H1 (cell line): ENCODE results near the gene IL13RA1. TPM values are rescaled to one million over a fixed set of nuclear protein-coding genes. Genes with fewer than 3 reads are reported as not detected.

Source experiments
- CTCF ChIA-PET: fragments of 300-600 bp; sonication (Branson Sonifier 250); formaldehyde crosslinking; loops from one replicate; lab custom pipeline; 2021; ENCODE audit not compliant: partially characterized antibody; lab: Charles Lee
- POLR2A ChIA-PET: fragments of 300-600 bp; sonication (Branson Sonifier 250); formaldehyde crosslinking; loops from one replicate; lab custom pipeline; 2021; ENCODE audit warnings: inconsistent platforms; ENCODE audit not compliant: partially characterized antibody; lab: Charles Lee
- DNase-seq, 2 experiments: peaks; one replicate each; pipeline versions ENCODE4 v3.0.0 to v3.0.0-alpha.2; 2010 to 2022; ENCODE audit warnings: low spot score in 2 of 2, low read depth in 1 of 2, mixed read lengths in 1 of 2
- FAIRE-seq: peaks from 2 replicates; lab custom pipeline; 2011; peaks lifted over from hg19 to GRCh38; lab: Jason Lieb, UNC
- H2AFZ ChIP-seq: 2 replicates; pipeline ENCODE4 v1.8.1; 2012; ENCODE audit warnings: low read length, inconsistent platforms
- H2AK5ac ChIP-seq: 2 replicates; pipeline ENCODE4 v1.6.1; 2013; ENCODE audit warnings: low read depth, low read length
- H2BK120ac ChIP-seq: replicated peaks from 2 replicates; pipeline ENCODE3; 2013; ENCODE audit warnings: low read depth, low read length, inconsistent platforms
- H2BK12ac ChIP-seq: 2 replicates; pipeline ENCODE4 v1.6.1; 2013; ENCODE audit warnings: low read depth, low read length
- H2BK15ac ChIP-seq: 2 replicates; pipeline ENCODE4 v1.6.1; 2013; ENCODE audit warnings: low read length
- H2BK20ac ChIP-seq: 2 replicates; pipeline ENCODE4 v1.6.1; 2013; ENCODE audit warnings: low read length
- H2BK5ac ChIP-seq: 2 replicates; pipeline ENCODE4 v1.6.1; 2013; ENCODE audit warnings: low read depth, low read length
- H3K14ac ChIP-seq: 2 replicates; pipeline ENCODE4 v1.6.1; 2013; ENCODE audit warnings: inconsistent platforms; ENCODE audit not compliant: insufficient read length
- H3K18ac ChIP-seq: 2 replicates; pipeline ENCODE4 v1.6.1; 2013; ENCODE audit warnings: low read length; ENCODE audit errors: extremely low read depth
- H3K23ac ChIP-seq: 2 replicates; pipeline ENCODE4 v1.6.1; 2013; ENCODE audit warnings: inconsistent platforms; ENCODE audit not compliant: insufficient read length
- H3K23me2 ChIP-seq: 2 replicates; pipeline ENCODE4 v1.6.1; 2013; ENCODE audit warnings: low read depth, low read length
- H3K27ac ChIP-seq: 2 replicates; pipeline ENCODE4 v1.6.1; 2011; ENCODE audit warnings: low read depth, low read length, inconsistent platforms
- H3K27me3 ChIP-seq, 4 experiments: replicated peaks in 1 of 4; 1 replicate in 1 of 4; 2 replicates in 3 of 4; pipeline versions ENCODE4 v1.6.1 to v1.8.1; 2011 to 2013; ENCODE audit warnings: low read length in 3 of 4, mild to moderate bottlenecking in 3 of 4, inconsistent platforms in 2 of 4, mixed read lengths in 2 of 4, moderate library complexity in 1 of 4; ENCODE audit not compliant: control insufficient read depth in 3 of 4, insufficient read depth in 3 of 4; ENCODE audit errors: extremely low read depth in 1 of 4
- H3K36me3 ChIP-seq, 4 experiments: 2 replicates each; pipeline versions ENCODE4 v1.6.1 to v1.8.1; 2011 to 2013; ENCODE audit warnings: mild to moderate bottlenecking in 4 of 4, low read length in 3 of 4, moderate library complexity in 2 of 4, control low read depth in 1 of 4, inconsistent platforms in 1 of 4; ENCODE audit not compliant: insufficient read depth in 4 of 4, control insufficient read depth in 2 of 4
- H3K4ac ChIP-seq: replicated peaks from 2 replicates; pipeline ENCODE3; 2013; ENCODE audit warnings: low read length, low read depth, mixed read lengths, inconsistent platforms; ENCODE audit not compliant: insufficient read length
- H3K4me1 ChIP-seq, 4 experiments: replicated peaks in 1 of 4; 1 replicate in 1 of 4; 2 replicates in 3 of 4; pipeline versions ENCODE4 v1.6.1 to v1.8.1; 2011 to 2013; ENCODE audit warnings: low read length in 3 of 4, inconsistent platforms in 2 of 4, mixed read lengths in 1 of 4; ENCODE audit not compliant: insufficient read depth in 4 of 4, control insufficient read depth in 3 of 4
- H3K4me2 ChIP-seq, 2 experiments: 2 replicates each; pipeline versions ENCODE4 v1.6.1 to v1.8.1; 2011 to 2013; ENCODE audit warnings: low read depth in 2 of 2, low read length in 2 of 2, control low read depth in 1 of 2, inconsistent platforms in 1 of 2, mild to moderate bottlenecking in 1 of 2; ENCODE audit not compliant: insufficient read depth in 1 of 2
- H3K4me3 ChIP-seq, 4 experiments: fragments of 200-600, 300-600 bp in 1 of 4; sonication (generic), shearing (Covaris generic), sonication (Bioruptor Twin) in 1 of 4; 2 replicates each; pipeline versions ENCODE4 v1.5.1 to v1.8.1; 2011 to 2016; ENCODE audit warnings: low read length in 4 of 4, low read depth in 3 of 4, control low read depth in 2 of 4, inconsistent platforms in 2 of 4, mild to moderate bottlenecking in 2 of 4, mixed read lengths in 1 of 4, moderate library complexity in 1 of 4; ENCODE audit not compliant: insufficient read depth in 2 of 4; ENCODE audit errors: extremely low read depth in 1 of 4
- H3K56ac ChIP-seq: replicated peaks from 2 replicates; pipeline ENCODE3; 2013; ENCODE audit warnings: low read depth, mild to moderate bottlenecking, mixed read lengths, low read length, inconsistent platforms; ENCODE audit not compliant: insufficient read length
- H3K79me1 ChIP-seq: 2 replicates; pipeline ENCODE4 v1.6.1; 2013; ENCODE audit warnings: low read depth, low read length, control low read depth
- H3K79me2 ChIP-seq, 2 experiments: 2 replicates each; pipeline versions ENCODE4 v1.6.1 to v1.8.1; 2012 to 2013; ENCODE audit warnings: low read length in 2 of 2, mild to moderate bottlenecking in 2 of 2, inconsistent platforms in 1 of 2; ENCODE audit not compliant: insufficient read depth in 2 of 2, control insufficient read depth in 1 of 2
- H3K9ac ChIP-seq, 4 experiments: replicated peaks in 1 of 4; 1 replicate in 1 of 4; 2 replicates in 3 of 4; pipeline versions ENCODE4 v1.6.1 to v1.8.1; 2011 to 2013; ENCODE audit warnings: low read depth in 3 of 4, low read length in 3 of 4, control low read depth in 2 of 4, mild to moderate bottlenecking in 2 of 4, moderate library complexity in 2 of 4, inconsistent platforms in 1 of 4; ENCODE audit errors: extremely low read depth in 1 of 4
- H3K9me3 ChIP-seq, 2 experiments: 2 replicates each; pipeline versions ENCODE4 v1.6.1 to v1.8.1; 2012 to 2013; ENCODE audit warnings: mild to moderate bottlenecking in 2 of 2, moderate library complexity in 2 of 2, control low read depth in 1 of 2, inconsistent platforms in 1 of 2, low read depth in 1 of 2, low read length in 1 of 2, mixed read lengths in 1 of 2; ENCODE audit not compliant: insufficient read depth in 2 of 2
- H4K20me1 ChIP-seq, 2 experiments: replicated peaks in 1 of 2; 2 replicates each; pipeline versions ENCODE3 to v1.8.1; 2011 to 2013; ENCODE audit warnings: inconsistent platforms in 2 of 2, low read length in 2 of 2, mild to moderate bottlenecking in 1 of 2; ENCODE audit not compliant: insufficient read depth in 2 of 2, control insufficient read depth in 1 of 2
- H4K5ac ChIP-seq: 2 replicates; pipeline ENCODE4 v1.6.1; 2013; ENCODE audit warnings: low read length, low read depth, mixed read lengths, inconsistent platforms; ENCODE audit not compliant: insufficient read length
- H4K8ac ChIP-seq: 2 replicates; pipeline ENCODE4 v1.8.0; 2013; ENCODE audit warnings: mild to moderate bottlenecking, moderate library complexity, low read length, inconsistent platforms; ENCODE audit not compliant: insufficient read depth; ENCODE audit errors: extremely low read depth
- H4K91ac ChIP-seq: replicated peaks from 2 replicates; pipeline ENCODE3; 2013; ENCODE audit warnings: low read length, mixed read lengths, inconsistent platforms; ENCODE audit not compliant: insufficient read length
- WGBS, 2 experiments: shearing (Covaris generic) in 1 of 2; methylation state at CpG; one replicate each; pipeline versions ENCODE4 v1.1.6 to v1.1.7; 2013 to 2015; ENCODE audit warnings: low lambda C conversion rate in 2 of 2, mixed read lengths in 2 of 2, inconsistent platforms in 1 of 2, low coverage in 1 of 2, missing lambda C conversion rate in 1 of 2; ENCODE audit not compliant: insufficient replicate concordance in 2 of 2, insufficient coverage in 1 of 2, insufficient read length in 1 of 2; ENCODE audit errors: extremely low coverage in 1 of 2, missing lambda C conversion rate in 1 of 2; 5-methylcytosine and 5-hydroxymethylcytosine counted together
- polyA plus RNA-seq, 7 experiments: library from polyadenylated mRNA; depleted of rRNA in 3 of 7; stranded (reverse) in 5 of 7; unstranded in 2 of 7; fragments of >200 nt in 5 of 7; fragments of 200-250 nt in 2 of 7; gene quantifications; 1 replicate in 5 of 7; 2 replicates in 1 of 7; 4 replicates in 1 of 7; pipeline versions ENCODE4 v1.2.1 to v1.2.3, GENCODE V29; 2011 to 2013; ENCODE audit warnings: missing spikeins in 2 of 7, mixed read lengths in 2 of 7
- total RNA-seq: library from RNA; stranded (reverse); fragmentation: NEBNext Ultra II Directional; extraction: Animal tissue kit (Norgen Biotek cat#: 25700); gene quantifications from 2 replicates; pipeline ENCODE4 v1.2.1, GENCODE V29; 2021
- TF ChIP-seq, protein P1 (sequence below): fragments of 300-600 bp; sonication (generic); IDR thresholded peaks from 2 replicates; pipeline ENCODE4 v1.7.1; 2012; ENCODE audit warnings: low read length, moderate library complexity, mild to moderate bottlenecking, inconsistent platforms; ENCODE audit not compliant: insufficient replicate concordance

Gene IL13RA1
- total and polyA plus RNA-seq, 2 of the 8 experiments (the other 6 are each of a cell fraction or from before 2014, with no cell fraction given): 3.3 to 9.4 TPM

DNA sequence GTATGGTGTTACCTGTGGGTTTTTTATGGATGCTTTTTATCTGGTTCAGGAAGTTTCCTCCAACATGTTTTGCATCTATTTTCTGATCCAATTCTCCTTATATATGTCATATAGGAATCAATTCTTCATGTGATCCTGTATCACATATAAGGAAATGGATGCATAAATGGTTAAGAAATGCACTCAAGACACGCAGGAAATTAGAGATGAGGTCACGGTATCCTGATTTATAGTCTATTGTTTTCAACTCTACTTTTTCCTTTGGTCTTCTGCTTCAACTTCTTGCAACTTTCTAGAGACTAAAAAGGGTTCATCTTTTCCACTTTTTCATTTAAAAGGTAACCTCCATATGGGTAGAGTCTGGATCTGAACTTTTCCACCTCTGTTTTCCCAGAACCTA is 33.6 kb upstream of the IL13RA1 start:
- Histone ChIP-seq H3K36me3 (no peaks in the 10 kb centered on the region), H3K56ac (no peak overlapping the region), H3K79me1 (no peaks in the 10 kb centered on the region), H3K23me2 (no peaks in the 10 kb centered on the region), H3K4me2 (no peak overlapping the region), H3K27me3 (no peaks in the 10 kb centered on the region), H2BK20ac (no peak overlapping the region), H3K4ac (no peak overlapping the region), H4K8ac (no peak overlapping the region), H3K14ac (no peak overlapping the region), H2BK12ac (no peak overlapping the region), H3K79me2 (no peaks in the 10 kb centered on the region), H3K9me3 (no peaks in the 10 kb centered on the region), H3K4me3 (no peak overlapping the region), H2BK5ac (no peak overlapping the region), H3K27ac (no peak overlapping the region), H2BK120ac (no peak overlapping the region), H4K20me1 (no peaks in the 10 kb centered on the region), H2BK15ac (no peak overlapping the region), H3K18ac (no peak overlapping the region), H4K5ac (no peak overlapping the region), H3K23ac (no peak overlapping the region), H2AFZ (no peak overlapping the region), H3K4me1 (no peaks in the 10 kb centered on the region), H3K9ac (no peak overlapping the region), H2AK5ac (no peak overlapping the region), H4K91ac (no peak overlapping the region)
- POLR2A ChIA-PET: no interaction called here
- 84% methylated on average over 2 of the region's 2 CpGs; no CpG with 5 or more reads in 1 of the 2 experiments for WGBS, 2 experiments
- DNase-seq (no peak), FAIRE-seq (no peak)
- CTCF ChIA-PET: no interaction called here
- TF ChIP-seq, protein P1, sequence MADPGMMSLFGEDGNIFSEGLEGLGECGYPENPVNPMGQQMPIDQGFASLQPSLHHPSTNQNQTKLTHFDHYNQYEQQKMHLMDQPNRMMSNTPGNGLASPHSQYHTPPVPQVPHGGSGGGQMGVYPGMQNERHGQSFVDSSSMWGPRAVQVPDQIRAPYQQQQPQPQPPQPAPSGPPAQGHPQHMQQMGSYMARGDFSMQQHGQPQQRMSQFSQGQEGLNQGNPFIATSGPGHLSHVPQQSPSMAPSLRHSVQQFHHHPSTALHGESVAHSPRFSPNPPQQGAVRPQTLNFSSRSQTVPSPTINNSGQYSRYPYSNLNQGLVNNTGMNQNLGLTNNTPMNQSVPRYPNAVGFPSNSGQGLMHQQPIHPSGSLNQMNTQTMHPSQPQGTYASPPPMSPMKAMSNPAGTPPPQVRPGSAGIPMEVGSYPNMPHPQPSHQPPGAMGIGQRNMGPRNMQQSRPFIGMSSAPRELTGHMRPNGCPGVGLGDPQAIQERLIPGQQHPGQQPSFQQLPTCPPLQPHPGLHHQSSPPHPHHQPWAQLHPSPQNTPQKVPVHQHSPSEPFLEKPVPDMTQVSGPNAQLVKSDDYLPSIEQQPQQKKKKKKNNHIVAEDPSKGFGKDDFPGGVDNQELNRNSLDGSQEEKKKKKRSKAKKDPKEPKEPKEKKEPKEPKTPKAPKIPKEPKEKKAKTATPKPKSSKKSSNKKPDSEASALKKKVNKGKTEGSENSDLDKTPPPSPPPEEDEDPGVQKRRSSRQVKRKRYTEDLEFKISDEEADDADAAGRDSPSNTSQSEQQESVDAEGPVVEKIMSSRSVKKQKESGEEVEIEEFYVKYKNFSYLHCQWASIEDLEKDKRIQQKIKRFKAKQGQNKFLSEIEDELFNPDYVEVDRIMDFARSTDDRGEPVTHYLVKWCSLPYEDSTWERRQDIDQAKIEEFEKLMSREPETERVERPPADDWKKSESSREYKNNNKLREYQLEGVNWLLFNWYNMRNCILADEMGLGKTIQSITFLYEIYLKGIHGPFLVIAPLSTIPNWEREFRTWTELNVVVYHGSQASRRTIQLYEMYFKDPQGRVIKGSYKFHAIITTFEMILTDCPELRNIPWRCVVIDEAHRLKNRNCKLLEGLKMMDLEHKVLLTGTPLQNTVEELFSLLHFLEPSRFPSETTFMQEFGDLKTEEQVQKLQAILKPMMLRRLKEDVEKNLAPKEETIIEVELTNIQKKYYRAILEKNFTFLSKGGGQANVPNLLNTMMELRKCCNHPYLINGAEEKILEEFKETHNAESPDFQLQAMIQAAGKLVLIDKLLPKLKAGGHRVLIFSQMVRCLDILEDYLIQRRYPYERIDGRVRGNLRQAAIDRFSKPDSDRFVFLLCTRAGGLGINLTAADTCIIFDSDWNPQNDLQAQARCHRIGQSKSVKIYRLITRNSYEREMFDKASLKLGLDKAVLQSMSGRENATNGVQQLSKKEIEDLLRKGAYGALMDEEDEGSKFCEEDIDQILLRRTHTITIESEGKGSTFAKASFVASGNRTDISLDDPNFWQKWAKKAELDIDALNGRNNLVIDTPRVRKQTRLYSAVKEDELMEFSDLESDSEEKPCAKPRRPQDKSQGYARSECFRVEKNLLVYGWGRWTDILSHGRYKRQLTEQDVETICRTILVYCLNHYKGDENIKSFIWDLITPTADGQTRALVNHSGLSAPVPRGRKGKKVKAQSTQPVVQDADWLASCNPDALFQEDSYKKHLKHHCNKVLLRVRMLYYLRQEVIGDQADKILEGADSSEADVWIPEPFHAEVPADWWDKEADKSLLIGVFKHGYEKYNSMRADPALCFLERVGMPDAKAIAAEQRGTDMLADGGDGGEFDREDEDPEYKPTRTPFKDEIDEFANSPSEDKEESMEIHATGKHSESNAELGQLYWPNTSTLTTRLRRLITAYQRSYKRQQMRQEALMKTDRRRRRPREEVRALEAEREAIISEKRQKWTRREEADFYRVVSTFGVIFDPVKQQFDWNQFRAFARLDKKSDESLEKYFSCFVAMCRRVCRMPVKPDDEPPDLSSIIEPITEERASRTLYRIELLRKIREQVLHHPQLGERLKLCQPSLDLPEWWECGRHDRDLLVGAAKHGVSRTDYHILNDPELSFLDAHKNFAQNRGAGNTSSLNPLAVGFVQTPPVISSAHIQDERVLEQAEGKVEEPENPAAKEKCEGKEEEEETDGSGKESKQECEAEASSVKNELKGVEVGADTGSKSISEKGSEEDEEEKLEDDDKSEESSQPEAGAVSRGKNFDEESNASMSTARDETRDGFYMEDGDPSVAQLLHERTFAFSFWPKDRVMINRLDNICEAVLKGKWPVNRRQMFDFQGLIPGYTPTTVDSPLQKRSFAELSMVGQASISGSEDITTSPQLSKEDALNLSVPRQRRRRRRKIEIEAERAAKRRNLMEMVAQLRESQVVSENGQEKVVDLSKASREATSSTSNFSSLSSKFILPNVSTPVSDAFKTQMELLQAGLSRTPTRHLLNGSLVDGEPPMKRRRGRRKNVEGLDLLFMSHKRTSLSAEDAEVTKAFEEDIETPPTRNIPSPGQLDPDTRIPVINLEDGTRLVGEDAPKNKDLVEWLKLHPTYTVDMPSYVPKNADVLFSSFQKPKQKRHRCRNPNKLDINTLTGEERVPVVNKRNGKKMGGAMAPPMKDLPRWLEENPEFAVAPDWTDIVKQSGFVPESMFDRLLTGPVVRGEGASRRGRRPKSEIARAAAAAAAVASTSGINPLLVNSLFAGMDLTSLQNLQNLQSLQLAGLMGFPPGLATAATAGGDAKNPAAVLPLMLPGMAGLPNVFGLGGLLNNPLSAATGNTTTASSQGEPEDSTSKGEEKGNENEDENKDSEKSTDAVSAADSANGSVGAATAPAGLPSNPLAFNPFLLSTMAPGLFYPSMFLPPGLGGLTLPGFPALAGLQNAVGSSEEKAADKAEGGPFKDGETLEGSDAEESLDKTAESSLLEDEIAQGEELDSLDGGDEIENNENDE: no peak
